HUES64 (cell line): ENCODE results near the gene EIF3I.

Source experiments
- H3K27ac ChIP-seq: 2 replicates; pipeline ENCODE4 v1.7.0; 2013; ENCODE audit warnings: low read depth, low read length, inconsistent platforms
- H3K27me3 ChIP-seq: 2 replicates; pipeline ENCODE4 v1.6.1; 2013; ENCODE audit warnings: mild to moderate bottlenecking, low read length; ENCODE audit not compliant: insufficient read depth
- H3K36me3 ChIP-seq: 2 replicates; pipeline ENCODE4 v1.6.1; 2013; ENCODE audit warnings: mild to moderate bottlenecking, low read length; ENCODE audit not compliant: insufficient read depth
- H3K4me1 ChIP-seq: 2 replicates; pipeline ENCODE4 v1.6.1; 2013; ENCODE audit warnings: mild to moderate bottlenecking, low read length, moderate library complexity; ENCODE audit not compliant: insufficient read depth
- H3K4me3 ChIP-seq: 2 replicates; pipeline ENCODE4 v1.5.1; 2013; ENCODE audit warnings: mild to moderate bottlenecking, low read length, moderate library complexity
- H3K9ac ChIP-seq: 2 replicates; pipeline ENCODE4 v1.6.1; 2013; ENCODE audit warnings: mild to moderate bottlenecking, low read depth, low read length
- H3K9me3 ChIP-seq: 2 replicates; pipeline ENCODE4 v1.6.1; 2013; ENCODE audit warnings: low read depth, low read length; ENCODE audit not compliant: insufficient read depth
- WGBS: fragments of 150-250, 120-280 bp; methylation state at CpG from one replicate; pipeline ENCODE4 v1.1.7; 2013; ENCODE audit warnings: missing lambda C conversion rate; 5-methylcytosine and 5-hydroxymethylcytosine counted together

Gene EIF3I

DNA sequence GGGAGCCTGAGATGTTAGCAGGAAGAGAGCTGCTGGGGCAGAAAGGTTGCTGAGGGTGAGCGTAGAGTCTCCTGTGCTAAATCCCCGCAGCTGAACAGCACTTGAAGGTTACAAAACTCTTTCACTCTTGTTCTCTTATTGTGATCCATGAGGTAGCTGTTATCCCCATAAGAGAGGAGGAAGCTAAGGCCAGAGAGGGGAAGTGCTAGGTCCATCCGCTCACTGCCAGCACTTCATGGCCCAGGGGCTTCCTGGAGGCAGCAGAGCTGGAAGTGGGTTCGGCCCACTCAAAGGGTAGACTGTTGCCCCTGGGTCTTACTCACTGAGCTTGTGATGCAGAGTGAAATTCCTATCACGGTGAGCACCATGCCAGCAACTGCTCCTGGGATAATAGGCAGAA is 5.6 kb upstream of the EIF3I start:
- Histone ChIP-seq H3K4me1 (peaks cover 8% of the 10 kb centered on the region; the same call in 1 of the 2 replicates), H3K36me3 (peaks cover 33% of the 10 kb centered on the region), H3K9me3 (no peaks in the 10 kb centered on the region), H3K27ac (no peak overlapping the region), H3K27me3 (no peaks in the 10 kb centered on the region), H3K9ac (no peak overlapping the region), H3K4me3 (no peak overlapping the region)
- WGBS: 94% methylated on average over 5 of the region's 5 CpGs

DNA sequence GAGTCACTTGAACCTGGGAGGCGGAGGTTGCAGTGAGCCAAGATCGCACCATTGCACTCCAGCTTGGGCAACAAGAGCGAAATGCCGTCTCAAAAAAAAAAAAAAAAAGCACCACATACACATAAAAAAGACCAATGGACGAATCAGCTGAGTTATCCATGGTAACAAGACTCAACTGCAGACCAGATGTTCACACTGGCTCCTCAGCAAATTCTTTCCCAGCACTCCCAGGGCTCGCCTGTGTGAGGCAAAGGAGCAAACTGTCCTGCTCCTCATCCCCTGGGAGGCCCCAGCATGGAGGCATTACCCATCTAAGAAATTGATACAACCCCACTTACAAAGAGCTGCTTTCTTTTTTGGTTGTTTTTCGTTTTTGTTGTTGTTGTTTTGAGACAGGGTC is 3.2 kb upstream of the EIF3I start:
- 96% methylated on average over 6 of the region's 7 CpGs for WGBS
- H3K27me3 ChIP-seq: no peaks in the 10 kb centered on the region
- H3K27ac ChIP-seq: no peak overlapping the region
- no peak overlapping the region for H3K4me3 ChIP-seq
- H3K4me1 ChIP-seq: peaks cover 10% of the 10 kb centered on the region; the same call in 1 of the 2 replicates
- no peak overlapping the region for H3K9ac ChIP-seq
- no peaks in the 10 kb centered on the region for H3K9me3 ChIP-seq
- H3K36me3 ChIP-seq: peaks cover 38% of the 10 kb centered on the region

DNA sequence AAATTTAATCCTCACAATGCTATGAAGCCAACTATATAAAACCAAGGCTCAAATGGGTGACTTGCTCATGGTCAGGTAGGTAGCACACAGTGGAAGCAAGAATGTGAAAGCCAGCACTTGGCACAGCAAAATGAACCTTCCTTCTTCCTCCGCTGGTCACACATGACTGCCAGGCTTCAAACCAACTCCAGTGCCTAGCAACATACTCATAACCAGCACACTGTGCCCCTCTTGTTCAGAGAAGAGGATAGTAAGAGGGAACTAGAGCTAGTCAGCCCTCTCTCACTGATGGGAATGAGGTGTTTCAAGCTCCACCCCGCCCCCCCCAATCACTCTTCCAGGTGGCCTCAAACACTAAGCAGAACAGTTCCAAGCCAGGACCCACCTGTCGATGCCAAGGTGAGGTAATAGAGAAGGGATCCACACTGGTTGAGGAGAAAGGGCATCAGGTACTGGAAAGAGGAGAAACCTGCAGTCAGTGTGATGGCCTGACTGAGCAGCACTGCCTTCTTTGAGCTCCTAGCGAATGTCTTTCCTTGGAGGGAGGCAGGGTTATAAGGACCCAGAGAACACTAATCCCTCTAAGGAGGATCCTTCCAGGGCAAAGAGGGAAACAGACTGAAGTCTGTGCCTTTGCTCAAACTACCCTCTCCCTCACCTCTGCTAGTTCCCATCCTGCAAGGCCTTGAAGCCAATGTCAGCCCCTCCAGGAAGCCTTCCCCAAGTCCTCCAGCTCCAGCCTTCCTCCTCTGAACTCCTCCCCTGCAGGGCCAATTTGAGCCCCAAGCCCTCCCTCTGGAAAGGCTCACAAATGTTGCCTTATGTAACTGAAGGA is 1.2 kb upstream of the EIF3I start:
- 91% methylated on average over 3 of the region's 4 CpGs for WGBS
- Histone ChIP-seq H3K4me1 (peaks cover 10% of the 10 kb centered on the region; the same call in 1 of the 2 replicates), H3K27ac (no peak overlapping the region), H3K4me3 (peak overlapping the region; percentile 97), H3K27me3 (no peaks in the 10 kb centered on the region), H3K9ac (peak overlapping the region; percentile 73), H3K36me3 (peaks cover 39% of the 10 kb centered on the region), H3K9me3 (no peaks in the 10 kb centered on the region)

DNA sequence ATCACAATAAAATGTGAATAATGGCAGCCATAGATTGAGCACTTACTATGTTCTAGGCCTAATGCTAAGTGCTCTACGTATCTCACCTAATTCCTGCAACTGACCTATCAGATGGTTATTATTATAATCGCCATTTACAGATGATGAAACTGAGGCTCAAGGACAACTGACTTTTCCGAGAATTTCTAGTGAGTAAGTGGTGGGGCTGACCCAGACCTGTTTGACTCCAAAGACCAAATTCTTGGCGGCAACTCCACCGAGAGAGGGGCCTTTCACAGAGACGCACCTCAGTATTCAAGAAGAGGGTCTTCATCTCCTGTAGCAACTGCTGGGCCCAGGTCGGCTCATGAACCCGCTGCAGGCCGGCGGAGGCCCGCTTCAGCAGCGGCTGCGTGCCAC is 627 bp upstream of the EIF3I start:
- 10% methylated on average over 13 of the region's 13 CpGs for WGBS
- peak overlapping the region; percentile 97 for H3K4me3 ChIP-seq
- H3K36me3 ChIP-seq: peaks cover 39% of the 10 kb centered on the region
- H3K27ac ChIP-seq: peak overlapping the region; percentile 72; the same call in 1 of the 2 replicates
- H3K9me3 ChIP-seq: no peaks in the 10 kb centered on the region
- H3K4me1 ChIP-seq: peaks cover 10% of the 10 kb centered on the region; the same call in 1 of the 2 replicates
- no peaks in the 10 kb centered on the region for H3K27me3 ChIP-seq
- peak overlapping the region; percentile 73 for H3K9ac ChIP-seq

DNA sequence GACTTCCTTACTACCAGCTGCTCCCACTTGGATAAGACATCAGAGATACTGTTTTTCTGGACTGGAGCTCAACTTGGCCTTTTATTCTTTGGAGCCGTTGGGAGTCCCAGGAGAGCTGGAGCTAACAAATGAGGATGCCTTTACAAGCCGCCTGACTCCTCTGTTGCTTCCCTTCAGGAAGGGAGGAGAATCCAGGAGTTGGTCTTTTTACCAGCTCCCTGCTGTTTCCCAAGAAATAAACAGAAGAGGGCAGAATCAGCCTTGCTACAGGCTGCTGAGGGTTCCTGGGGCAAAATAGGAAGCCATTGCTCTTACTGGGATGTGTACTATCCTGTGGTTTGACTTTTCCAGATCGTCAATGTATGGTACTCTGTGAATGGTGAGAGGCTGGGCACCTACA is 1.5 kb downstream of the EIF3I start:
- Histone ChIP-seq H3K27ac (no peak overlapping the region), H3K9ac (no peak overlapping the region), H3K4me1 (peaks cover 10% of the 10 kb centered on the region; the same call in 1 of the 2 replicates), H3K4me3 (no peak overlapping the region), H3K27me3 (no peaks in the 10 kb centered on the region), H3K36me3 (peaks cover 50% of the 10 kb centered on the region), H3K9me3 (no peaks in the 10 kb centered on the region)
- WGBS: 93% methylated on average over 3 of the region's 3 CpGs

DNA sequence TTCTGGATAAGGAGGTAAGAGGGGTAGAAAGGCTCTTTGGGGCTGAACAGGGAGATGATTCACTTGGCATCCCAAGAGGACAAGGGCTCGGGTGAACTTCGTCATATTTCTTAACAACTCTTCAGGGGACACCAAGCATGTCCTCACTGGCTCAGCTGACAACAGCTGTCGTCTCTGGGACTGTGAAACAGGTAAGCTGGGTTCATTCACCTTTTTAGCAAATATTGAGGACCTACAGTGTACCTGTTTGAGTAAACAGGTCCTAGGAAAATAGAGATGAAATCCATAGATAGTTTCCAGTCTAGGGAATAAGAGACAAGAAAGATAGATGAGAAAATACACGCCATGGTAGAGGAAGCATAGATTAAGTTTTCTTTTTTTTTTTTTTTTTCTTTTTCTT is 2.1 kb downstream of the EIF3I start:
- H3K27ac ChIP-seq: no peak overlapping the region
- peaks cover 55% of the 10 kb centered on the region for H3K36me3 ChIP-seq
- H3K9ac ChIP-seq: no peak overlapping the region
- H3K27me3 ChIP-seq: no peaks in the 10 kb centered on the region
- no peaks in the 10 kb centered on the region for H3K9me3 ChIP-seq
- WGBS: 94% methylated on average over 3 of the region's 4 CpGs
- no peak overlapping the region for H3K4me3 ChIP-seq
- H3K4me1 ChIP-seq: peaks cover 10% of the 10 kb centered on the region; the same call in 1 of the 2 replicates

DNA sequence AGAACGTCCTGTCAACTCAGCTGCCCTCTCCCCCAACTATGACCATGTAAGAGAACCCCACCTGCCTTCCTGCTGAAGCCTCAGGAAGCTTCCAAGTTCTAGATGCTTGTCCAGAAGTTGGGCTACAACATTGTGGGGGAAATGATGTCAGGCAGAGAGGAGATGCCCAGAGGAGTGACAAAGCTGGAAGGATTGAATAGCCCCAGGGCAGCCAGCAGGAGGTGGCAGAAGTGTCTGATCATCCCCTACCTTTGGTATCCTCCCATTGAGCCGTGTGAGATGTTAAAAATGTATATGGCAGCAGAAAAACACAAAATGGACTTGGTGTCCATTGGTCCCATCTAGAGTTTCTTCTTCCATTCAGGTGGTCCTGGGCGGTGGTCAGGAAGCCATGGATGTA is 6.6 kb downstream of the EIF3I start:
- Histone ChIP-seq H3K36me3 (peaks cover 88% of the 10 kb centered on the region), H3K4me3 (no peak overlapping the region), H3K27me3 (no peaks in the 10 kb centered on the region), H3K9me3 (no peaks in the 10 kb centered on the region), H3K9ac (no peak overlapping the region), H3K27ac (no peak overlapping the region), H3K4me1 (no peaks in the 10 kb centered on the region)
- 96% methylated on average over 3 of the region's 3 CpGs for WGBS

DNA sequence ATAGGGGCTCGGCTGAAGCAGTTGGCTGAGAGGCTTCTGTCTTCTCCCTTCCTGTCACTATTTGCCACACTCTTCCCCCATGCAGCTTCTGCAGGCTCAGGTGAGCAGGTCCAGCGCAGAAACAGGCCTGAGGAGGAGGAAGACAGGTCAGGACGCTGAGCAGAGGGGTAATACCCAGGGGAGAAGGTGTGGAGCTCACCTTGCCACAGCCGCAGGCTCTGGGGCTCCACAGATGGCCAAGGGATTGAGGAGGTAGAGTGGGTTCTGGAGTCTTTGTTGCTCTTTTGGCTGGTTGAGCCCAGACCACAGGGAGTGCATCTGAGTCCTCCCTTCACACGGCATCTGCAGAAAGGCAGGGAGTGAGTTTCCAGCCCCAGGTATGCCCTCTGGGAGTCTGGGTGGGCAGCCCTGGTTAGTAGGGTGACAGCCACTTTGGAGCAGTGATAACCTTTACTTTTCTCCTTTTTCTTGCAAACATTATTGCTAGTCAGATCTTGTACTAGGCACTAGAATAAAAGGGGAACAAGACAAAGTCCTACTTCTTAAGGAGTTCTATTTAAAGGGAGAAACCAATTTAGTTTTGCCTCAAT is 9.7 kb downstream of the EIF3I start:
- Histone ChIP-seq H3K9ac (no peak overlapping the region), H3K4me1 (no peaks in the 10 kb centered on the region), H3K36me3 (peaks cover 79% of the 10 kb centered on the region), H3K27me3 (no peaks in the 10 kb centered on the region), H3K9me3 (no peaks in the 10 kb centered on the region), H3K4me3 (no peak overlapping the region), H3K27ac (no peak overlapping the region)
- WGBS: 91% methylated on average over 5 of the region's 5 CpGs

DNA sequence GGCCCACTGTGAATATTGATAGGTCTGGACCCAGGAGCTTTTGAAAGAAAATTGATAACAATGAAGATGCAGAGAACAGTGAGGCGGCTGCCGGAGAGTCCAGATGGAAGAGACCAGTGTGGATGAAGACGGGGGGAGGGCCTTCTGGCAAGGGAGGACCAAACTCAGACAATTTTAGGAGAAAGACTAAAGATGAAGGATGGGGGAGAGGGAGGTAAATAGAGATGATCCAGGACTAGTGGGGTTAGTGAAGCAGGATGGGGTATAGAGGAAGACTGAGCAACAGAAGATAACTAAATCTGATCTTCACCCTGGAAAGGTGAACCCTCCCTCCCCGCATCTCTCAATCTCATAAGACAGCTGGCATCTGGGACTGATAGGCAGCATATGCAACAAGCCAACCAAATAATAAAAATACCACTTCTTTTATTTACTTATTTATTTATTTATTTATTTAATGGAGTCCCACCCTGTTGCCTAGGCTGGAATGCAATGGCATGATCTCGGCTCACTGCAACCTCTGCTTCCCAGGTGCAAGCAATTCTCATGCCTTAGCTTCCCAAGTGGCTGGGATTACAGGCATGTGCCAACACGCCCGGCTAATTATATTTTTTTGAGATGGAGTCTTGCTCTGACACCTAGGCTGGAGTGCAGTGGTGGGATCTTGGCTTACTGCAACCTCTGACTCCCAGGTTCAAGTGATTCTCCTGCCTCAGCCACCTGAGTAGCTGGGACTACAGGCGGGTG is 10.5 kb downstream of the EIF3I start:
- Histone ChIP-seq H3K36me3 (peaks cover 71% of the 10 kb centered on the region), H3K27ac (no peak overlapping the region), H3K27me3 (no peaks in the 10 kb centered on the region), H3K9ac (no peak overlapping the region), H3K4me1 (no peaks in the 10 kb centered on the region), H3K4me3 (no peak overlapping the region), H3K9me3 (no peaks in the 10 kb centered on the region)
- WGBS: 91% methylated on average over 8 of the region's 8 CpGs

DNA sequence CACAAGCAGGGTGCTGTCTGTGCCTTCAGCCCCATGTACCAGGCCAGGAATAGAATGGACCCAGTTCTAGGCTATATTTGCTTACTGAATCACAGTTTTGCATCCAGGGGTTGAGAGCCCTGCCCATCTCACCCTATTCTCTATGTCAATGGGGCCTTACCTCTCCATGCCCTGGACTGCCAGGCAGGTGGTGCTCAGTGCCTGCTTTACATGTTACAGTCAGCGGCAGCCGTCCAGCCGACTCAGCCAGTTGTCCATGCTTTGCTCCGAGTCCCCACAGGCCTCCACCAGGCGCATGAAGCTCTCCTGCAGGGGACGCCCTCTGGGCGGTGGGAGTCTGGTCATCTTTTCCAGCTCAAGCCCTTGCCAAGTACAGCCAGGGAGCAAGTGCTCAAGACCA is 12.6 kb downstream of the EIF3I start:
- Histone ChIP-seq H3K9ac (no peak overlapping the region), H3K27ac (no peak overlapping the region), H3K27me3 (no peaks in the 10 kb centered on the region), H3K36me3 (peaks cover 53% of the 10 kb centered on the region), H3K9me3 (no peaks in the 10 kb centered on the region), H3K4me1 (no peaks in the 10 kb centered on the region), H3K4me3 (no peak overlapping the region)
- WGBS: 95% methylated on average over 7 of the region's 7 CpGs

DNA sequence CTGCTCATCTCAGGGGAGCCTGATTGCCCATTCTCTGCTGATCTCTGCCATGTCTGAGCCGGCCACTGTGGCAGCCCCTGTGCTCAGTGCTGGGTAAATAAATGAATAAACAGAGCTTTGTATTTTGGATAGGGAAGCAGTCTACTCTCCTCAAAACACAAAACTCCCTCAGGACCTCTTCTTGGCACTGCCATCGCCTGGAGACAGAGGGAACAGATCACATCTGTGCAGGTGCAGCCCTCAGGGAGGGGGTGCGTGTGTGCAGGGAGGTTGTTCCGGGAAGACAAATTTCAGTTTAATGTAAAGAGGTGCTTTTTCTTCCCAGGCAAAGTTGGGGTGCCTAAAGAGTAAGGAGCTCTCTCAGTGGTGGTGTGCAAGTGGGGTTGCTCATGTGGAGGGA is 17.1 kb downstream of the EIF3I start:
- Histone ChIP-seq H3K9me3 (no peaks in the 10 kb centered on the region), H3K9ac (peak overlapping the region; percentile 78), H3K4me1 (peaks cover 10% of the 10 kb centered on the region), H3K27me3 (no peaks in the 10 kb centered on the region), H3K27ac (no peak overlapping the region), H3K4me3 (peak overlapping the region; percentile 64), H3K36me3 (peaks cover 14% of the 10 kb centered on the region)
- WGBS: 43% methylated on average over 4 of the region's 4 CpGs
